Astrocyte of the spinal cord (primary cell): Measurements from ENCODE around the gene EXOSC6.
"Not testable (repeated sequence)": the region's sequence is repeated elsewhere in the genome, so short reads cannot be mapped to it uniquely, and the experiment has no call there.

Experiments used
- DNase-seq: peaks from one replicate; pipeline ENCODE4 v3.0.0; 2011; ENCODE audit warnings: low read depth, low spot score
- H3K4me3 ChIP-seq: 2 replicates; pipeline ENCODE4 v1.5.1; 2011; ENCODE audit warnings: low read depth, mild to moderate bottlenecking, low read length, moderate library complexity
- in situ Hi-C: cut with HindIII; loops from 2 replicates; pipeline ENCODE4 v1.10.0; 2017; ENCODE audit warnings: low sequenced_read_pairs

EXOSC6 gene

DNA sequence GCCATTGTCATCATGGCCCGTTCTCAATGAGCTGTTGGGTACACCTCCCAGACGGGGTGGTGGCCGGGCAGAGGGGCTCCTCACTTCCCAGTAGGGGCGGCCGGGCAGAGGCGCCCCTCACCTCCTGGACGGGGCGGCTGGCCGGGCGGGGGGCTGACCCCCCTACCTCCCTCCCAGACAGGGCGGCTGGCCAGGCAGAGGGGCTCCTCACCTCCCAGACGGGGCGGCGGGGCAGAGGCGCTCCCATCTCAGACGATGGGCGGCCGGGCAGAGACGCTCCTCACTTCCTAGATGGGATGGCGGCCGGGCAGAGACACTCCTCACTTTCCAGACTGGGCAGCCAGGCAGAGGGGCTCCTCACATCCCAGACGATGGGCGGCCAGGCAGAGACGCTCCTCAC is 27.1 kb downstream of the EXOSC6 start:
- DNase-seq, H3K4me3 ChIP-seq, in situ Hi-C loops: not testable (repeated sequence)

DNA sequence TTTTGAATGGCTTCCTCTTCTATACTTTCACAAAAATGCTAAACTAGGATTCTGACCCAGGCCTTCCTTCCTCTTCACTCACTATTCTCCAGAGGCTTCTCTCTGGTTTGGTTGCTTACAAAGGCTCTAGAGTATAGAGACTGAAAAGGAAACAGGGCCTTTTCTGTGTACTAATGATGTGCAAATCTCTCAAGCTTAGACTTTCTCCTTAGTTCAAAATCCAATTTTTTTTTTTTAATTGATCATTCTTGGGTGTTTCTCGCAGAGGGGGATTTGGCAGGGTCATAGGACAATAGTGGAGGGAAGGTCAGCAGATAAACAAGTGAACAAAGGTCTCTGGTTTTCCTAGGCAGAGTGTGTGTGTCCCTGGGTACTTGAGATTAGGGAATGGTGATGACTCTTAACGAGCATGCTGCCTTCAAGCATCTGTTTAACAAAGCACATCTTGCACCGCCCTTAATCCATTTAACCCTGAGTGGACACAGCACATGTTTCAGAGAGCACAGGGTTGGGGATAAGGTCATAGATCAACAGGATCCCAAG is 27.7 kb downstream of the EXOSC6 start:
- in situ Hi-C loops, H3K4me3 ChIP-seq, DNase-seq: not testable (repeated sequence)

DNA sequence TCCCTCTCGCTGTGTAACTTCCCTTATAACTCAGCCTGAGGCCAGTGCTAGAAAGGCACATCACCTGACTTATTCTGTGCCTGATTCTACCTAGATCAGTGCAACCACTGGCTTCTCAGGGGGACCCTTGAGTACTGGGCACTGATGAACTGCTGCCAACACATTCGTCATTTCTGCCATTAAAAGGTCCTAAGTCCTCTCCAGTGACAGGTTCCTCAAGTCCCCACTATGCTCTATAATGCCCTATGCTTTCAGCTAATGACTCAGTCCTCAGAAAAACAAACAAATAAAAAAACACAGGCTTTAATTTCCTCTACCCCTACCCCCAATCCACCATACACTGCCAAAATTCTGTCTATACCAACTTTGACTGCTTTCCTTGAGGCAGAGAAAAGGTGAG is 28.5 kb downstream of the EXOSC6 start:
- in situ Hi-C loops, H3K4me3 ChIP-seq, DNase-seq: not testable (repeated sequence)

- H3K4me3 ChIP-seq, in situ Hi-C loops, DNase-seq: not testable (repeated sequence)
These were observed 29.2 kb downstream of the EXOSC6 start for GRCh38 chr16:70222574-70222973.

DNA sequence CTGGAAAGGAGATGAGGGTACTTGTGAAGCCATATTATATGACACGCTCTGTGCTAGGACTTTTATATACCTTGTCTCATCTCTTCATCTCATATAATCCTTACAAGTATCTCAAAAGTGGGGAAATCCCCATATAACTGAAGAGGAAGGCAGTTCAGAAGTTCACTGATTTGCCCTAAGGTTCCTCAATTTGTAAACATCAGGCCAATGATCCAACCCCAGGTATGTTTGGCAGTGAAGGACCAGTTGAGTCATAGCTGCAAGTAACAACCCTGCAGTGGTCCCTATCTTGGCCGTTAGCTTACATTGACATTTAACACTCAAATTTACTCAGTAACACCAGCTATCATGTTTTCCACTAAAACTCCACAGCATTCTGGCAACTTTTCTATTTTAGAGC is 33.2 kb downstream of the EXOSC6 start:
- H3K4me3 ChIP-seq, DNase-seq, in situ Hi-C loops: not testable (repeated sequence)

DNA sequence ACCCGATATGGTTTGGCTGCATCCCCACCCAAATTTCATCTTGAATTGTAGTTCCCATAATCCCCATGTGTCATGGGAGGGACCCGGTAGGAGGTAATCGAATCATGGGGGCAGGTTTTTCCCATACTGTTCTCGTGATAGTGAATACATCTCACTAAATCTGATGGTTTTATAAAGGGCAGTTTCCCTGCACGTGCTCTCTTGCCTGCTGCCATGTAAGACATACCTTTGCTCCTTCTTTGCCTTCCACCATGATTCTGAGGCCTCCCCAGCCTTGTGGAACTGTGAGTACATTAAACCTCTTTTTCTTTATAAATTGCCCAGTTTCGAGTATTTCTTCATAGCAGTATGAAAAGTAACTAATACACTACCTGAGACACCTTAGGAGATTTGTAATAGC is 45.4 kb downstream of the EXOSC6 start:
- in situ Hi-C loops, DNase-seq, H3K4me3 ChIP-seq: not testable (repeated sequence)

DNA sequence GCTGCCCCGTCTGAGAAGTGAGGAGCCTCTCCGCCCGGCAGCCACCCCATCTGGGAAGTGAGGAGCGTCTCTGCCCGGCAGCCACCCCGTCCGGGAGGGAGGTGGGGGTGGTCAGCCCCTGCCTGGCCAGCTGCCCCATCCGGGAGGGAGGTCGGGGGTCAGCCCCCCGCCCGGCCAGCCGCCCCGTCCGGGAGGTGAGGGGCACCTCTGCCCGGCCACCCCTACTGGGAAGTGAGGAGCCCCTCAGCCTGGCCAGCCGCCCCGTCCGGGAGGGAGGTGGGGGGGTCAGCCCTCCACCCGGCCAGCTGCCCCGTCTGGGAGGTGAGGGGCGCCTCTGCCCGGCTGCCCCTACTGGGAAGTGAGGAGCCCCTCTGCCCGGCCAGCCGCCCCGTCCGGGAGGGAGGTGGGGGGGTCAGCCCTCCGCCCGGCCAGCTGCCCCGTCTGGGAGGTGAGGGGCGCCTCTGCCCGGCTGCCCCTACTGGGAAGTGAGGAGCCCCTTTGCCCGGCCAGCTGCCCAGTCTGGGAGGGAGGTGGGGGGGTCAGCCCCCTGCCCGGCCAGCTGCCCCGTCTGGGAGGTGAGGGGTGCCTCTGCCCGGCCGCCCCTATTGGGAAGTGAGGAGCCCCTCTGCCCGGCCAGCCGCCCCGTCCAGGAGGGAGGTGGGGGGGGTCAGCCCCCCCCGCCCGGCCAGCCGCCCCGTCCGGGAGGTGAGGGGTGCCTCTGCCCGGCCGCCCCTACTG is 46.9 kb downstream of the EXOSC6 start:
- DNase-seq, in situ Hi-C loops, H3K4me3 ChIP-seq: not testable (repeated sequence)

DNA sequence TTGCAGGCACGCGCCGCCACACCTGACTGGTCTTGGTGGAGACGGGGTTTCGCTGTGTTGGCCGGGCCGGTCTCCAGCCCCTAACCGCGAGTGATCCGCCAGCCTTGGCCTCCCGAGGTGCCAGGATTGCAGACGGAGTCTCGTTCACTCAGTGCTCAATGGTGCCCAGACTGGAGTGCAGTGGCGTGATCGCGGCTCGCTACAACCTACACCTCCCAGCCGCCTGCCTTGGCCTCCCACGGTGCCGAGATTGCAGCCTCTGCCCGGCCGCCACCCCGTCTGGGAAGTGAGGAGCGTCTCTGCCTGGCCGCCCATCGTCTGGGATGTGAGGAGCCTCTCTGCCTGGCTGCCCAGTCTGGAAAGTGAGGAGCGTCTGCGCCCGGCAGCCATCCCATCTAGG is 47.7 kb downstream of the EXOSC6 start:
- DNase-seq, in situ Hi-C loops, H3K4me3 ChIP-seq: not testable (repeated sequence)

- in situ Hi-C loops, H3K4me3 ChIP-seq, DNase-seq: not testable (repeated sequence)
These were observed 48.2 kb downstream of the EXOSC6 start for GRCh38 chr16:70203508-70203907.

DNA sequence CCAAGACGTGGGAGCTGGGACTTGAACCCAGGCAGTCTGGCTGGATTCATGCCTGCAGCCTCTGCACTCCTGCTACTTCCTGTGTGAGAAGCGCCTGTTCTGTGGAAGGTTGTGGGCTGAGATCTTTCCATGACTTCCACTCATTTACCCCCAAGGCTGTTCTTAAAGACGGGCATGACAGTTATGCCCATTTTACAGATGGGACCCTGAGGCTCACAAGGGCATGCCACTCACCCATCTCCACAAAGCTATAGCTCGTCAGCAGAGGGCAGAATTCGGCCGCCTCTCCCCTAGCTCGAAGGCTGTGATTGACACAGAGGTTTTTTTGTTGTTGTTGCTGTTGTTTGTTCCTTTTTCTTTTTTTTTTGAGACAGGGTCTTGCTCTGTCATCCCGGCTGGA is 51.7 kb downstream of the EXOSC6 start:
- H3K4me3 ChIP-seq, in situ Hi-C loops, DNase-seq: not testable (repeated sequence)

- DNase-seq, in situ Hi-C loops, H3K4me3 ChIP-seq: not testable (repeated sequence)
These were observed 52.6 kb downstream of the EXOSC6 start for GRCh38 chr16:70199170-70199569.

DNA sequence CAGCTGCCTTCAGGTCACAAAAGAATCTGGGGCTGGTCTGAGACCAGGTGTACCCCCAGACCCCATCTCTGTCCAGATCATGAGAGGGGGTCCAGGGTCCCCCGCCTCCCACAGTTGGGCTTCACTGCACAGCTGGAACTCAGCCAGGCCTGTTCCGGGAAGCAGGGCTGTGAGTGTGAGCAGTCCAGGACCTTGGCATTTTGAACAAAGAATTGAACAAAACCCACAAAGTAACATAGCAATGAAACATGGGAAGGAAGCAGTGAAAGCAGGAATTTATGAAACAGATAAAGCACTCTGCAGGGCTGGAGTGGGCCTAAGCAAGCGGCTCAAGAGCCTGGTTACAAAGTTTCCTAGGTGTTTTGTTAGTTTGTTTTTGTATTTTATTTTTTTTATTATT is 53.1 kb downstream of the EXOSC6 start:
- in situ Hi-C loops, H3K4me3 ChIP-seq: not testable (repeated sequence)
- peak; percentile 8 for DNase-seq

GRCh38 chr16:70198230-70198629 is 53.5 kb downstream of the EXOSC6 start:
- H3K4me3 ChIP-seq, in situ Hi-C loops, DNase-seq: not testable (repeated sequence)

GRCh38 chr16:70197611-70198010 is 54.1 kb downstream of the EXOSC6 start:
- H3K4me3 ChIP-seq, DNase-seq, in situ Hi-C loops: not testable (repeated sequence)
